Suprapubic skin (tissue), 4 donors: ENCODE data around the gene CDH4. TPM values are rescaled to one million over a fixed set of nuclear protein-coding genes. Genes with fewer than 3 reads are reported as not detected.

ENCODE experiments used
- DNase-seq, 2 donors: peaks; one replicate each; pipeline ENCODE4 v3.0.0-alpha.2; 2019; ENCODE audit warnings: low spot score in 2 of 2
- H3K27ac ChIP-seq: fragments of 200-600 bp; sonication (generic); one replicate; pipeline ENCODE4 v1.5.1; 2019
- H3K27me3 ChIP-seq: fragments of 200-600 bp; sonication (generic); one replicate; pipeline ENCODE4 v1.5.1; 2019
- H3K36me3 ChIP-seq: fragments of 200-600 bp; sonication (generic); one replicate; pipeline ENCODE4 v1.5.1; 2019
- H3K4me1 ChIP-seq: fragments of 200-600 bp; sonication (generic); one replicate; pipeline ENCODE4 v1.5.1; 2019
- H3K4me3 ChIP-seq: fragments of 200-600 bp; sonication (generic); one replicate; pipeline ENCODE4 v1.5.1; 2019; ENCODE audit warnings: mild to moderate bottlenecking
- H3K9me3 ChIP-seq: fragments of 200-600 bp; sonication (generic); one replicate; pipeline ENCODE4 v1.5.1; 2019
- EP300 ChIP-seq: sonication (generic); formaldehyde crosslinking; IDR thresholded peaks from one replicate; pipeline ENCODE4 v1.6.1; 2017; ENCODE audit warnings: antibody characterized with exemption
- POLR2A ChIP-seq, 2 donors: fragments of 450-650 bp; IDR thresholded peaks; one replicate each; pipeline ENCODE4 v1.6.1; 2017; ENCODE audit warnings: antibody characterized with exemption in 2 of 2, mild to moderate bottlenecking in 2 of 2, moderate library complexity in 2 of 2
- POLR2AphosphoS5 ChIP-seq, 3 donors: sonication (generic); formaldehyde crosslinking; IDR thresholded peaks; one replicate each; pipeline ENCODE4 v1.6.1; 2017; ENCODE audit warnings: antibody characterized with exemption in 3 of 3
- WGBS: methylation state at CpG from one replicate; pipeline ENCODE4 v1.1.5; 2018; 5-methylcytosine and 5-hydroxymethylcytosine counted together
- total RNA-seq, 4 donors: library from RNA; depleted of rRNA; stranded (reverse); fragments of >200 nt; gene quantifications; one replicate each; pipeline ENCODE4 v1.1.0, GENCODE V29; 2016
- TF ChIP-seq, protein P1 (sequence below), 2 donors: fragments of 200-600 bp in 1 of 2; fragments of 450-650 bp in 1 of 2; sonication (generic) in 1 of 2; IDR thresholded peaks; one replicate each; pipeline ENCODE4 v1.5.1; 2016 to 2019; ENCODE audit warnings: antibody characterized with exemption in 2 of 2, mild to moderate bottlenecking in 1 of 2, moderate library complexity in 1 of 2

The CDH4 gene
- total RNA-seq, 4 donors from 2014 or later: 0.91 to 5.9 (median 2.6) TPM

DNA sequence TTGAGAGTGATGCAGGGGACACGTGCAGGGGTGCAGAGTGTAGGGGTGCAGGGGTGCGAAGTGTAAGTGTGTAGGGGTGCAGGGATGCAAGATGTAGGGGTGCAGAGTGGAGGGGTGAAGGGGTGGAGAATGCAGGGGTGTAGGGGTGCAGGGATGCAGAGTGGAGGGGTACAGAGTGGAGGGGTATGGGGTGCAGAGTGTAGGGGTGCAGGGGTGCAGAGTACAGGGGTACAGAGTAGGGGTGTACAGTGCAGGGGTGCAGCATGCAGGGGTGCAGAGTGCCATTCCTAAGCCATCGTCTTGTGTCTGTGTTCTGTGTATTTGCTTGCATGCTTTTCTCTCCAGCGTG is 468.3 kb downstream of the CDH4 start:
- H3K9me3 ChIP-seq: no peaks in the 10 kb centered on the region
- no peak for DNase-seq
- peaks cover 5% of the 10 kb centered on the region for H3K4me1 ChIP-seq
- no peaks in the 10 kb centered on the region for H3K36me3 ChIP-seq
- H3K27me3 ChIP-seq: peaks cover 36% of the 10 kb centered on the region
- no peak overlapping the region for H3K27ac ChIP-seq
- WGBS: 49% methylated on average over 4 of the region's 4 CpGs
- no peak overlapping the region for H3K4me3 ChIP-seq
- TF ChIP-seq POLR2AphosphoS5 (IDR thresholded peaks at IDR 0.05): no peak
- TF ChIP-seq EP300: no peak
- TF ChIP-seq POLR2A (IDR thresholded peaks at IDR 0.05): no peak
- TF ChIP-seq, protein P1, sequence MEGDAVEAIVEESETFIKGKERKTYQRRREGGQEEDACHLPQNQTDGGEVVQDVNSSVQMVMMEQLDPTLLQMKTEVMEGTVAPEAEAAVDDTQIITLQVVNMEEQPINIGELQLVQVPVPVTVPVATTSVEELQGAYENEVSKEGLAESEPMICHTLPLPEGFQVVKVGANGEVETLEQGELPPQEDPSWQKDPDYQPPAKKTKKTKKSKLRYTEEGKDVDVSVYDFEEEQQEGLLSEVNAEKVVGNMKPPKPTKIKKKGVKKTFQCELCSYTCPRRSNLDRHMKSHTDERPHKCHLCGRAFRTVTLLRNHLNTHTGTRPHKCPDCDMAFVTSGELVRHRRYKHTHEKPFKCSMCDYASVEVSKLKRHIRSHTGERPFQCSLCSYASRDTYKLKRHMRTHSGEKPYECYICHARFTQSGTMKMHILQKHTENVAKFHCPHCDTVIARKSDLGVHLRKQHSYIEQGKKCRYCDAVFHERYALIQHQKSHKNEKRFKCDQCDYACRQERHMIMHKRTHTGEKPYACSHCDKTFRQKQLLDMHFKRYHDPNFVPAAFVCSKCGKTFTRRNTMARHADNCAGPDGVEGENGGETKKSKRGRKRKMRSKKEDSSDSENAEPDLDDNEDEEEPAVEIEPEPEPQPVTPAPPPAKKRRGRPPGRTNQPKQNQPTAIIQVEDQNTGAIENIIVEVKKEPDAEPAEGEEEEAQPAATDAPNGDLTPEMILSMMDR (IDR thresholded peaks at IDR 0.05): no peak

DNA sequence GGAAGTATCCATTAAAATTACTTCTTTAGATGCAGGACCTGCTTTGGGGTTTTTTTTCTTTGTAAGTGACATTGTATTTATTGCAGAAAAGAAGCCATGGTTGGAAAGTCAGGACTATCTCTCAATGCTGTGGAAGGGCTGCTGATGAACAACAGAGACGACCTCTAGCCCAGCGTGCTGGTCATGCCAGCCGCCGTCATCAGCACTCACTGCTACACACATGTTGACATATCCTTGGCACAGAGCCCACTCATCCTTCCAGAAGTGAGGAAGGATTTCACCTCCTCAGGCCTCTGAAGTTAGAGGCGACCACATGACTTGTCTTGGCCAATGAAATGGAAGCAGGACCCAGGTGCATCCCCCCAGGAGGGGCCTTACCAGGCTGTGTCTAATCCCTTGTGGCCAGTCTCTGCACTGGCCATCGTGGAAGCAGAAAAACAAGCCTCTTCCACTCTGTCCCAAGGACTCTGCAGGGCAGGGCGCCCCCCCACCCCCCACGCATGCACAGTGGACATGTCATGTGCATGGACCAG is 470.2 kb downstream of the CDH4 start:
- Histone ChIP-seq H3K4me3 (no peak overlapping the region), H3K36me3 (no peaks in the 10 kb centered on the region), H3K9me3 (no peaks in the 10 kb centered on the region), H3K27me3 (peaks cover 44% of the 10 kb centered on the region), H3K4me1 (peaks cover 5% of the 10 kb centered on the region), H3K27ac (no peak overlapping the region)
- no peak for TF ChIP-seq POLR2AphosphoS5 (IDR thresholded peaks at IDR 0.05)
- no peak for TF ChIP-seq POLR2A (IDR thresholded peaks at IDR 0.05)
- TF ChIP-seq, protein P1 (IDR thresholded peaks at IDR 0.05): no peak
- no peak for TF ChIP-seq EP300
- 56% methylated on average over 7 of the region's 8 CpGs for WGBS
- no peak for DNase-seq

DNA sequence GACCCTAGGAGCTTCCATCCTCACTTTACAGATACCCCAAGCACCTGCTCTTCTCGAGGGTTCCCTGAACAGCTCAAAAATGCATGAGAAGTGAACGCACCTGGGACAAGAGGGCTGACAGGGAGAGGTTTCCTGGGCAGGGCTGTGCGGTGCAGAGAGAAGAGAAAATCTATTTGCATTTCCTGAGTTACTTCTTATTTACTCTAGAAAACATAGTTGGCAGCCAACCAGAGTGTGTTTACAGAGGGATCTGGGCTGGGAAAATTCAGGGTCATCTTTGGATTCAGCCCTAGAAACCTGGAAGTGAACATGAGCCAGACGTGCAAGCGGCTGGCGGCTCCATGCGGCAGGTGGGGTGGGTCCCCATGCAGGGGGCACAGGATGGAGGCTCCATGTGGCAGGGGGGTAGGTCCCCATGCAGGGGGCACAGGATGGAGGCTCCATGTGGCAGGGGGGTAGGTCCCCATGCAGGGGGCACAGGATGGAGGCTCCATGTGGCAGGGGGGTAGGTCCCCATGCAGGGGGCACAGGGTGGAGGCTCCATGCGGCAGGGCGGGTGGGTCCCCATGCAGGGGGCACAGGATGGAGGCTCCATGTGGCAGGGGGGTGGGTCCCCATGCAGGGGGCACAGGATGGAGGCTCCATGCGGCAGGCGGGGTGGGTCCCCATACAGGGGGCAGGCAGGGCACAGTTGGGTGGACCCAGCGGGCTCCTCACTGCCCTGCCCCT is 471.6 kb downstream of the CDH4 start:
- H3K9me3 ChIP-seq: no peaks in the 10 kb centered on the region
- H3K36me3 ChIP-seq: no peaks in the 10 kb centered on the region
- peaks cover 35% of the 10 kb centered on the region for H3K27me3 ChIP-seq
- no peak overlapping the region for H3K27ac ChIP-seq
- WGBS: 75% methylated on average over 7 of the region's 12 CpGs
- no peak for DNase-seq
- H3K4me3 ChIP-seq: no peak overlapping the region
- peaks cover 5% of the 10 kb centered on the region for H3K4me1 ChIP-seq
- TF ChIP-seq, protein P1 (IDR thresholded peaks at IDR 0.05): no peak
- no peak for TF ChIP-seq POLR2A (IDR thresholded peaks at IDR 0.05)
- no peak for TF ChIP-seq EP300
- TF ChIP-seq POLR2AphosphoS5 (IDR thresholded peaks at IDR 0.05): no peak

DNA sequence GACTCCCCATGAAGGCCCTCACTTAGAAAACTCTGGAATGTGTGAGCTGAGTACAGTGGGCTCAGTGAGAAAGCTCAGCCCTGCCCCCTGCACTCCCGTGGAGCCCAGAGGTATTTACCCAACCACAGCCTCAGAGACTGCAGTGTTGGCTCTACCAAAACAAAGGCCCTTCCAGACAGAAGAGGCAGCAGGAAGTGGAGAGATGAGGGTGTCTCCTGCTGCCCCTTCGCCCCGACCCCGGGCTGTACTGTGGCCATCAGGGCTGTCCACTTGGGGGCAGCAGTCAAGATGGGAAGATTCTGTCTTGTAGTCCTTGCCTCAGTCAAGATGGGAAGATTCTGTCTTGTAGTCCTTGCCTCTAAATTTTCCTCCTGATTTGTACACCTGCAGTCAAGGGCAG is 472.3 kb downstream of the CDH4 start:
- TF ChIP-seq EP300: no peak
- TF ChIP-seq POLR2A (IDR thresholded peaks at IDR 0.05): no peak
- DNase-seq: no peak
- peaks cover 5% of the 10 kb centered on the region for H3K4me1 ChIP-seq
- no peak overlapping the region for H3K4me3 ChIP-seq
- H3K27ac ChIP-seq: no peak overlapping the region
- no peaks in the 10 kb centered on the region for H3K36me3 ChIP-seq
- H3K9me3 ChIP-seq: no peaks in the 10 kb centered on the region
- peaks cover 35% of the 10 kb centered on the region for H3K27me3 ChIP-seq
- WGBS: 33% methylated on average over 3 of the region's 4 CpGs

DNA sequence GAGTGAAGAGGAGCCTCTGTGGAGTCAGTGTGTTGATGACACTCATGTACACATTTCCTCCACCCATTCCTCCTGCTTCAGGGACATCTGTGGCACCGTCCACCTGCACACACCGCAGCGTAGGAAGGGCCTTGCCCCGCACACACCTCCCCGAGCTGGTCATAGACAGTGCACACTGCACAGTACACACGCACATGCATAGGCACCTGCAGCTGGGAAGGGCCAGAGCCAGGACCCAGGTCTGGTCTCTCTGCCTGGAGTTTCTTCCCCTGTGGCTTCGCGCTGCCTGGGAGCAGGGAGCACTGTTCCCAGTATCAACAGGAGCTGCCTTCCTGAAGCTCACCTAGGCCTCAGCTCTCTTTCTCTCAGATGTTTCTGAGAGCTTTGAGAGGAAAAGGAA is 473.1 kb downstream of the CDH4 start:
- Histone ChIP-seq H3K27me3 (peaks cover 29% of the 10 kb centered on the region), H3K27ac (no peak overlapping the region), H3K36me3 (no peaks in the 10 kb centered on the region), H3K4me1 (peaks cover under 1% of the 10 kb centered on the region), H3K4me3 (no peak overlapping the region), H3K9me3 (no peaks in the 10 kb centered on the region)
- TF ChIP-seq, protein P1 (IDR thresholded peaks at IDR 0.05): no peak
- TF ChIP-seq EP300: no peak
- no peak for TF ChIP-seq POLR2AphosphoS5 (IDR thresholded peaks at IDR 0.05)
- TF ChIP-seq POLR2A (IDR thresholded peaks at IDR 0.05): no peak
- 84% methylated on average over 8 of the region's 8 CpGs for WGBS
- no peak for DNase-seq
